ENCODE results near the gene NAPB.
"Not testable (repeated sequence)": the region's sequence is repeated elsewhere in the genome, so short reads cannot be mapped to it uniquely, and the experiment has no call there.

NAPB gene

GRCh38 chr20:23367770-23368169 lies 53.5 kb downstream of the NAPB start:
- no peak for DNase-seq (ENCODE audit: low spot score)

GRCh38 chr20:23366384-23366783 lies 54.9 kb downstream of the NAPB start:
- no peak for DNase-seq (ENCODE audit: low spot score)

- DNase-seq (ENCODE audit: low spot score) = no peak
Measured at GRCh38 chr20:23365390-23366165, 55.7 kb downstream of the NAPB start.

- DNase-seq (ENCODE audit: low spot score) = no peak
Measured at GRCh38 chr20:23363257-23363649, 58.0 kb downstream of the NAPB start.

- DNase-seq (ENCODE audit: low spot score) = no peak
Measured at GRCh38 chr20:23362392-23363256, 58.7 kb downstream of the NAPB start.

- DNase-seq (ENCODE audit: low spot score) = peak; percentile 98
Measured at GRCh38 chr20:23361476-23362391, 59.6 kb downstream of the NAPB start, which contains the start of gene GZF1. GZF1 (plus strand) TSS chr20:23362182; CDS start chr20:23364384, 2,202 bp downstream.

- peak; percentile 45 for DNase-seq (ENCODE audit: low spot score)
Measured at GRCh38 chr20:23361119-23361475, 60.2 kb downstream of the NAPB start.

GRCh38 chr20:23360531-23360930 lies 60.8 kb downstream of the NAPB start:
- DNase-seq (ENCODE audit: low spot score) = no peak

GRCh38 chr20:23358923-23359593 lies 62.2 kb downstream of the NAPB start:
- DNase-seq (ENCODE audit: low spot score) = no peak

- no peak for DNase-seq (ENCODE audit: low spot score)
Measured at GRCh38 chr20:23358563-23358906, 62.8 kb downstream of the NAPB start.

GRCh38 chr20:23357767-23358562 lies 63.3 kb downstream of the NAPB start:
- DNase-seq (ENCODE audit: low spot score) = peak; percentile 97

GRCh38 chr20:23356203-23356602 lies 65.1 kb downstream of the NAPB start:
- DNase-seq (ENCODE audit: low spot score) = no peak

- peak; percentile 49 for DNase-seq (ENCODE audit: low spot score)
Measured at GRCh38 chr20:23350904-23351838, 70.1 kb downstream of the NAPB start.

- DNase-seq (ENCODE audit: low spot score) = peak; percentile 98
Measured at GRCh38 chr20:23350196-23350903, 70.9 kb downstream of the NAPB start, which contains the start of gene NXT1. NXT1 (plus strand) TSS chr20:23350791; CDS start chr20:23354042, 3,251 bp downstream.

- no peak for DNase-seq (ENCODE audit: low spot score)
Measured at GRCh38 chr20:23349338-23350195, 71.7 kb downstream of the NAPB start.

- not testable (repeated sequence) for DNase-seq (ENCODE audit: low spot score)
Measured at GRCh38 chr20:23348510-23348909, 72.8 kb downstream of the NAPB start.

GRCh38 chr20:23347791-23348190 lies 73.5 kb downstream of the NAPB start:
- DNase-seq (ENCODE audit: low spot score) = no peak

- no peak for DNase-seq (ENCODE audit: low spot score)
Measured at GRCh38 chr20:23346002-23346401, 75.3 kb downstream of the NAPB start.
